H1 (cell line): ENCODE results near the gene GPN2. TPM values are rescaled to one million over a fixed set of nuclear protein-coding genes. Genes with fewer than 3 reads are reported as not detected.
A peak's percentile ranks its signal among the peaks of the same experiment; 100 is the strongest.

Experiments
- BACH1 ChIP-seq: IDR thresholded peaks from 2 replicates; pipeline ENCODE4 v1.6.1; 2012; ENCODE audit warnings: low read length, improper control_type of control experiment
- CTCF ChIP-seq, 3 experiments: IDR thresholded peaks; 1 replicate in 2 of 3; 2 replicates in 1 of 3; pipeline versions ENCODE4 v1.5.1 to v1.6.1; 2011; ENCODE audit warnings: low read length in 3 of 3, mild to moderate bottlenecking in 3 of 3, inconsistent platforms in 2 of 3, low read depth in 1 of 3, moderate library complexity in 1 of 3; ENCODE audit not compliant: insufficient read depth in 1 of 3; ENCODE audit errors: control extremely low read depth in 1 of 3
- polyA plus RNA-seq, 7 experiments: library from polyadenylated mRNA; depleted of rRNA in 3 of 7; stranded (reverse) in 5 of 7; unstranded in 2 of 7; fragments of >200 nt in 5 of 7; fragments of 200-250 nt in 2 of 7; gene quantifications; 1 replicate in 5 of 7; 2 replicates in 1 of 7; 4 replicates in 1 of 7; pipeline versions ENCODE4 v1.2.1 to v1.2.3, GENCODE V29; 2011 to 2013; ENCODE audit warnings: missing spikeins in 2 of 7, mixed read lengths in 2 of 7
- total RNA-seq: library from RNA; stranded (reverse); fragmentation: NEBNext Ultra II Directional; extraction: Animal tissue kit (Norgen Biotek cat#: 25700); gene quantifications from 2 replicates; pipeline ENCODE4 v1.2.1, GENCODE V29; 2021

GPN2 gene
- total and polyA plus RNA-seq, 2 of the 8 experiments (the other 6 are each of a cell fraction or from before 2014, with no cell fraction given), result 27.3 to 36.8 TPM

DNA sequence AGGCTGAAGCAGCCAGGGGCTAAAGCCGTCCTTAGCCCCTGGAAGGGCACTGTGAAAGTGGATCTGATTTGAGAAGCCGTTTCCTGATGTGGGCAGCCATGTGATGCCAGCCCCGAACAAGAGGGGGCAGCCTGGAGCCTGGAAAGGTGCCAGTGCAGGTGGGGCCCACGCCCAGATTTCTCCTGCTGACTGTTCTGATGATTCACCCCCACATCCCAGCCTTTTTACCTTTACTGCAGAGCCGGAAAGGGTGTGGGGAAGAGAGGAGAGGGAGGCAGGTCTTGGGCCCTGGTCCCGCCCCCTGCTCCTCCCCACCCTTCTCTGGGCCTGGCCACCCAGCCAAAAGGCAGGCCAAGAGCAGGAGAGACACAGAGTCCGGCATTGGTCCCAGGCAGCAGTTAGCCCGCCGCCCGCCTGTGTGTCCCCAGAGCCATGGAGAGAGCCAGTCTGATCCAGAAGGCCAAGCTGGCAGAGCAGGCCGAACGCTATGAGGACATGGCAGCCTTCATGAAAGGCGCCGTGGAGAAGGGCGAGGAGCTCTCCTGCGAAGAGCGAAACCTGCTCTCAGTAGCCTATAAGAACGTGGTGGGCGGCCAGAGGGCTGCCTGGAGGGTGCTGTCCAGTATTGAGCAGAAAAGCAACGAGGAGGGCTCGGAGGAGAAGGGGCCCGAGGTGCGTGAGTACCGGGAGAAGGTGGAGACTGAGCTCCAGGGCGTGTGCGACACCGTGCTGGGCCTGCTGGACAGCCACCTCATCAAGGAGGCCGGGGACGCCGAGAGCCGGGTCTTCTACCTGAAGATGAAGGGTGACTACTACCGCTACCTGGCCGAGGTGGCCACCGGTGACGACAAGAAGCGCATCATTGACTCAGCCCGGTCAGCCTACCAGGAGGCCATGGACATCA, 27.1 kb downstream of the GPN2 start, which contains the start of gene SFN (continued):
- TF ChIP-seq CTCF (IDR thresholded peaks at IDR 0.05; ENCODE audit: control extremely low read depth in 1 of 3, insufficient read depth in 1 of 3, low read depth in 1 of 3, low read length in 3 of 3) (peak; percentile 71 to 83 (median 80)), BACH1 (peak; percentile 51; the same call in 1 of the 2 replicates)
